Measurements from ENCODE around the gene WDFY4.

The WDFY4 gene

DNA sequence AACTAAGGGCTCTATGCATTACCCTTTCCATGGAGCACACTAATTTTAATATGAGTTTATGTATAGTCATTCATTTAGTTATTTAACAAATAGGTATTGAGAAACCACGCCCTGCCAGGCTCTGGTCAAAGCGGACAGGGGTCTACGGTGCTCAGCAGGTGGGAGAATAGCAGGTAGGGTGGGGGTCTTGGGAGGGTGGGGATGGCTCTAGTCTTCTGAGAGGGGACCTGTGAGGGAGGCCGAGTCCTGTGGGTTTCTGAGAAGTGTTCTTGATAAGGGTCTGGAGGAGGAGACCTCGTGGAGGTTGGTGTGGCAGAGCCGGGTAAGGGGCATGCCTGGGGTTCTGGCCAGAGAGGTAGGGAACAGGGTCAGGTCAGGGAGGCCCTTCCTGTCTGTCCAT is 1.1 kb downstream of the WDFY4 start:
- TF ChIP-seq SNAI2 (CRISPR knock-in tag; IDR thresholded peaks at IDR 0.05) (no peak), TOX (CRISPR knock-in tag; IDR thresholded peaks at IDR 0.05; ENCODE audit: borderline replicate concordance) (no peak), ARNTL (CRISPR knock-in tag; IDR thresholded peaks at IDR 0.05; ENCODE audit: borderline replicate concordance, low read depth) (no peak), ZNF565 (CRISPR knock-in tag; conservative IDR thresholded peaks at IDR 0.05; ENCODE audit: low read depth) (no peak), ESRRG (CRISPR knock-in tag; IDR thresholded peaks at IDR 0.05) (no peak), ZFP3 (CRISPR knock-in tag; IDR thresholded peaks at IDR 0.05) (no peak), OSR1 (CRISPR knock-in tag; IDR thresholded peaks at IDR 0.05) (no peak), ZNF70 (CRISPR knock-in tag; IDR thresholded peaks at IDR 0.05) (no peak), ZFP30 (CRISPR knock-in tag; IDR thresholded peaks at IDR 0.05) (no peak)
- TF ChIP-seq, protein P1, sequence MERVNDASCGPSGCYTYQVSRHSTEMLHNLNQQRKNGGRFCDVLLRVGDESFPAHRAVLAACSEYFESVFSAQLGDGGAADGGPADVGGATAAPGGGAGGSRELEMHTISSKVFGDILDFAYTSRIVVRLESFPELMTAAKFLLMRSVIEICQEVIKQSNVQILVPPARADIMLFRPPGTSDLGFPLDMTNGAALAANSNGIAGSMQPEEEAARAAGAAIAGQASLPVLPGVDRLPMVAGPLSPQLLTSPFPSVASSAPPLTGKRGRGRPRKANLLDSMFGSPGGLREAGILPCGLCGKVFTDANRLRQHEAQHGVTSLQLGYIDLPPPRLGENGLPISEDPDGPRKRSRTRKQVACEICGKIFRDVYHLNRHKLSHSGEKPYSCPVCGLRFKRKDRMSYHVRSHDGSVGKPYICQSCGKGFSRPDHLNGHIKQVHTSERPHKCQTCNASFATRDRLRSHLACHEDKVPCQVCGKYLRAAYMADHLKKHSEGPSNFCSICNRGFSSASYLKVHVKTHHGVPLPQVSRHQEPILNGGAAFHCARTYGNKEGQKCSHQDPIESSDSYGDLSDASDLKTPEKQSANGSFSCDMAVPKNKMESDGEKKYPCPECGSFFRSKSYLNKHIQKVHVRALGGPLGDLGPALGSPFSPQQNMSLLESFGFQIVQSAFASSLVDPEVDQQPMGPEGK (CRISPR knock-in tag; IDR thresholded peaks at IDR 0.05; ENCODE audit: borderline replicate concordance), result no peak
- TF ChIP-seq, protein P2, sequence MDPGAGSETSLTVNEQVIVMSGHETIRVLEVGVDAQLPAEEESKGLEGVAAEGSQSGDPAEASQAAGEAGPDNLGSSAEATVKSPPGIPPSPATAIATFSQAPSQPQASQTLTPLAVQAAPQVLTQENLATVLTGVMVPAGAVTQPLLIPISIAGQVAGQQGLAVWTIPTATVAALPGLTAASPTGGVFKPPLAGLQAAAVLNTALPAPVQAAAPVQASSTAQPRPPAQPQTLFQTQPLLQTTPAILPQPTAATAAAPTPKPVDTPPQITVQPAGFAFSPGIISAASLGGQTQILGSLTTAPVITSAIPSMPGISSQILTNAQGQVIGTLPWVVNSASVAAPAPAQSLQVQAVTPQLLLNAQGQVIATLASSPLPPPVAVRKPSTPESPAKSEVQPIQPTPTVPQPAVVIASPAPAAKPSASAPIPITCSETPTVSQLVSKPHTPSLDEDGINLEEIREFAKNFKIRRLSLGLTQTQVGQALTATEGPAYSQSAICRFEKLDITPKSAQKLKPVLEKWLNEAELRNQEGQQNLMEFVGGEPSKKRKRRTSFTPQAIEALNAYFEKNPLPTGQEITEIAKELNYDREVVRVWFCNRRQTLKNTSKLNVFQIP (CRISPR knock-in tag; IDR thresholded peaks at IDR 0.05; ENCODE audit: borderline replicate concordance, low read depth), result no peak
- ATAC-seq, result no peak

DNA sequence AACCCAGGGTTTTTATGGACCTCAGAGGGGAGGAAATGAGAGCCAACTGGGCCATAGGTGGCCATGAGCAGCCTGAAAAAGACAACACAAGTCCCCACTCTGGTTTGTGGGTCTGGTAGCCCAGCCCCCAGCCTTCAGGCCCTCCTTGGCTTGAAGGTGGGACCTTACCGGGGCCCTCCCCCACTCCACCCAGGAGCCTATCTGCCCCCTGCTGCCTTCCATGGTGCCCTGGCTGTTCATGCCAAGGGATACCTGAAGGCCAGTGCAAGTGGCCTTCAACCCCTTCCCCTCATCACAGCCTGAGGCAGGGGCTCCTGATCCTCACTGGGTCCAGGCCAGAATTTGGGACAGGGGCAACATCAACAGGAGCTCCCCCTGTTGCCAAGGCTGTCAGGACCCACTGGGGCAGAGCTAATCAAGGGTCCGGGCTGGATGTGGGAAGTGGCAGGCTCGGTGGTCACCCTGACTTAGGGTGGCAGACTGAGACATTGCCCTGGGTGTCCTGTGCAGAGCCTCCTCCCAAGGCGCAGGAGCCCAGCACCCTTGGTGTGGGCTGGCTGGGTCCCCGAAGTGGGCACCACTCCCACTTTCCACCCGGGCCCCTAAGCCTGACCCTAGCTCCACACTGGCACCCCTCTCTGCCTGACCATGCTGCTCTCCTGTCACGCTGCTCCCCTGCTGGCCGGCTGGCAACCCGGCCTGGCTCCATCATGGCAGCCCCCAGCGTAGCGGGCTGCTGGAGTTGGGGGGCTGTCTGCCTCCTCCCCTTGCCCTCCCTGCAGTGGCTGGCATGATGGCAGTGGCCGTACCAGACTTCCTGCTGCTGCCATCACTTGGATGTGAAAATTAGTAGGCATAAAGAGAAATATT is 6.4 kb downstream of the WDFY4 start:
- ATAC-seq, result no peak
- no peak for TF ChIP-seq ZNF70 (CRISPR knock-in tag; IDR thresholded peaks at IDR 0.05)
- TF ChIP-seq TOX (CRISPR knock-in tag; IDR thresholded peaks at IDR 0.05; ENCODE audit: borderline replicate concordance), result no peak
- no peak for TF ChIP-seq ZFP30 (CRISPR knock-in tag; IDR thresholded peaks at IDR 0.05)
- TF ChIP-seq, protein P1 (CRISPR knock-in tag; IDR thresholded peaks at IDR 0.05; ENCODE audit: borderline replicate concordance), result no peak
- TF ChIP-seq ARNTL (CRISPR knock-in tag; IDR thresholded peaks at IDR 0.05; ENCODE audit: borderline replicate concordance, low read depth), result no peak
- no peak for TF ChIP-seq PPARA (CRISPR knock-in tag; IDR thresholded peaks at IDR 0.05; ENCODE audit: borderline replicate concordance)
- TF ChIP-seq ESRRG (CRISPR knock-in tag; IDR thresholded peaks at IDR 0.05), result no peak

DNA sequence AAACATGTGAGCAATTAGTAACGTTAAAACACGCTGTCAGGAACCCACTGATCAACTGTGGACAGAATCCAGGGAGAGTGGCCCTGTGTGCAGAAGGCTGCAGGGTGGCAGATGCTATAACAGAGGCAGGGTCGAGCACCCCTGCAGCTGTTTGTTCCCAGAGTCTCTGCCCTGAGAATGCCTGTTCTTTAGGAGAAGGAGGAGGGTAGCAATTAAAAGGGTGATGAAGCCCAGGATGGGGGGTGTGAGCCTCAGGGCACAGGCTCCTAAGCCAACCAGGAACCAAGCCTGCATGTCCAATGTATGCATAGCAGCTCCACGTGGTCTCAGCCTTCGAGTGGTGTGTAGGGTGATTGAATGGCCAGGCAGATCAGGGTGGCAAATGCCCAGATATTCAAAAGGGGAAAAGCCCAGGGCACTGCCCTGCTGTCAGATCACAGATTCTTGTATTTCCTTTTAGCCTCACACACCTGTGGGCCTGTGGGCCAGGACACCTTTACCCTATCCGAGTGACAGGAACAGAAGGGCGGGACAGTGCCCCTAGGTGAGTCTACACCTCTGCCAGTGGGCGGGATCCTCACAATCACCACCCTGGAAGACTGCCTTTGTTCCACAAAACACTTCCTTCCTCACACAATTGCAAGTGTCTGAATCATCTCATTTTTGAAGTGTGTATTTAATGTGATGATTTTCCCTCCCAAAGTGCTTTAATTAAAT is 7.3 kb downstream of the WDFY4 start:
- ATAC-seq, result no peak
- TF ChIP-seq TOX (CRISPR knock-in tag; IDR thresholded peaks at IDR 0.05; ENCODE audit: borderline replicate concordance), result no peak
- TF ChIP-seq, protein P2 (CRISPR knock-in tag; IDR thresholded peaks at IDR 0.05; ENCODE audit: borderline replicate concordance, low read depth), result no peak
- TF ChIP-seq, protein P1 (CRISPR knock-in tag; IDR thresholded peaks at IDR 0.05; ENCODE audit: borderline replicate concordance), result no peak

DNA sequence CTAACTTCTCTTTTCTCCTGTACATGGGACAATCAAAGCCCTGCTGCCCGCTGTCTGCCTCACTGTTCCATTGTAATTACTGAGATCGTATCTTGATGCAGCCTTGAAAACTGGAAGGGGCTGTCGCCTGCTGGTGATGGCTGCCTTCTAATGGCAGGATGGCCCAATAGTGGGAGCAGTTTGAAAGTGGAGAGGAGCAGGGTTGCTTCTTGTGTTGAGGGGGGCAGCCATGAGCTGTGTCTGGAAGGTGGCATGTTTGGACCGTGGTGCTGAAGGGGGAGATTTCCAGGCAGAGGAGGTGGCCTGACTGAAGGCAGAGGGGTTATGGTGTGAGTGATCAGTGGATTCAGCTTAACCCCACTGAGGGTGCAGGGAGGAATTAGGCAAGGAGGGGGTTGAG is 8.1 kb downstream of the WDFY4 start:
- TF ChIP-seq ISL1 (CRISPR knock-in tag; IDR thresholded peaks at IDR 0.05), result no peak
- TF ChIP-seq, protein P1 (CRISPR knock-in tag; IDR thresholded peaks at IDR 0.05; ENCODE audit: borderline replicate concordance), result no peak
- TF ChIP-seq CSDC2 (CRISPR knock-in tag; IDR thresholded peaks at IDR 0.05), result no peak
- TF ChIP-seq BACH2 (CRISPR knock-in tag; IDR thresholded peaks at IDR 0.05; ENCODE audit: borderline replicate concordance), result no peak
- TF ChIP-seq RARB (CRISPR knock-in tag; IDR thresholded peaks at IDR 0.05), result no peak
- no peak for TF ChIP-seq ZNF565 (CRISPR knock-in tag; conservative IDR thresholded peaks at IDR 0.05; ENCODE audit: low read depth)
- TF ChIP-seq ZFP3 (CRISPR knock-in tag; IDR thresholded peaks at IDR 0.05), result no peak
- TF ChIP-seq, protein P3, sequence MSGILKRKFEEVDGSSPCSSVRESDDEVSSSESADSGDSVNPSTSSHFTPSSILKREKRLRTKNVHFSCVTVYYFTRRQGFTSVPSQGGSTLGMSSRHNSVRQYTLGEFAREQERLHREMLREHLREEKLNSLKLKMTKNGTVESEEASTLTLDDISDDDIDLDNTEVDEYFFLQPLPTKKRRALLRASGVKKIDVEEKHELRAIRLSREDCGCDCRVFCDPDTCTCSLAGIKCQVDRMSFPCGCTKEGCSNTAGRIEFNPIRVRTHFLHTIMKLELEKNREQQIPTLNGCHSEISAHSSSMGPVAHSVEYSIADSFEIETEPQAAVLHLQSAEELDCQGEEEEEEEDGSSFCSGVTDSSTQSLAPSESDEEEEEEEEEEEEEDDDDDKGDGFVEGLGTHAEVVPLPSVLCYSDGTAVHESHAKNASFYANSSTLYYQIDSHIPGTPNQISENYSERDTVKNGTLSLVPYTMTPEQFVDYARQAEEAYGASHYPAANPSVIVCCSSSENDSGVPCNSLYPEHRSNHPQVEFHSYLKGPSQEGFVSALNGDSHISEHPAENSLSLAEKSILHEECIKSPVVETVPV (CRISPR knock-in tag; IDR thresholded peaks at IDR 0.05), result no peak
- ATAC-seq, result no peak
